ENCODE measurements around the gene ABCC8.
A peak's percentile ranks its signal among the peaks of the same experiment; 100 is the strongest.

Gene ABCC8

GRCh38 chr11:17506314-17506713 is 29.7 kb upstream of the ABCC8 start:
- no peak for DNase-seq

GRCh38 chr11:17505146-17505545 is 28.5 kb upstream of the ABCC8 start:
- no peak for DNase-seq

GRCh38 chr11:17504330-17505107 is 27.9 kb upstream of the ABCC8 start:
- peak in 56 of 58 donors; percentile 4 to 87 (median 64) for DNase-seq

- DNase-seq, result no peak
Measured at GRCh38 chr11:17502630-17503029, 26.0 kb upstream of the ABCC8 start.

GRCh38 chr11:17500673-17501072 is 24.0 kb upstream of the ABCC8 start:
- no peak for DNase-seq

GRCh38 chr11:17498475-17498874 is 21.8 kb upstream of the ABCC8 start:
- DNase-seq, result no peak

- DNase-seq, result no peak
Measured at GRCh38 chr11:17498058-17498457, 21.4 kb upstream of the ABCC8 start.

GRCh38 chr11:17496406-17496805 is 19.8 kb upstream of the ABCC8 start:
- DNase-seq, result no peak

GRCh38 chr11:17494019-17494418 is 17.4 kb upstream of the ABCC8 start:
- DNase-seq, result no peak

GRCh38 chr11:17490938-17491337 is 14.3 kb upstream of the ABCC8 start:
- DNase-seq, result no peak

- no peak for DNase-seq
Measured at GRCh38 chr11:17490232-17490631, 13.6 kb upstream of the ABCC8 start.

- no peak for DNase-seq
Measured at GRCh38 chr11:17489751-17490150, 13.1 kb upstream of the ABCC8 start.

- no peak for DNase-seq
Measured at GRCh38 chr11:17488563-17488962, 11.9 kb upstream of the ABCC8 start.

- no peak for DNase-seq
Measured at GRCh38 chr11:17486646-17487045, 10.0 kb upstream of the ABCC8 start.

GRCh38 chr11:17483505-17483904 is 6.9 kb upstream of the ABCC8 start:
- DNase-seq, result no peak

- no peak for DNase-seq
Measured at GRCh38 chr11:17481905-17482304, 5.3 kb upstream of the ABCC8 start.

GRCh38 chr11:17479284-17480214 is 2.9 kb upstream of the ABCC8 start:
- DNase-seq, result peak in 43 of 58 donors; percentile 5 to 73 (median 30)

- DNase-seq, result no peak
Measured at GRCh38 chr11:17478070-17478469, 1.4 kb upstream of the ABCC8 start.

- DNase-seq, result peak in 1 of 58 donors; percentile 4
Measured at GRCh38 chr11:17477361-17477760, 716 bp upstream of the ABCC8 start.

- DNase-seq, result no peak
Measured at GRCh38 chr11:17477084-17477333, 364 bp upstream of the ABCC8 start.

- peak in 8 of 58 donors; percentile 11 to 47 (median 29) for DNase-seq
Measured at GRCh38 chr11:17475666-17476316, 854 bp downstream of the ABCC8 start.
